Memory B cell (primary cell): ENCODE results near the gene AP3D1.

Experiments used
- ATAC-seq: fragments of 150-1000 bp; cut with Tn5 transposase; 2 replicates; pipeline ENCODE4 v1.10.0; 2021; ENCODE audit warnings: low read depth, mild to moderate bottlenecking, moderate library complexity
- DNase-seq, 2 donors: peaks; one replicate each; pipeline ENCODE4 v3.0.0; 2022; ENCODE audit warnings: low spot score in 2 of 2
- H3K27ac Mint-ChIP-seq: one replicate; pipeline ENCODE4 v1.8.0; 2022; ENCODE audit warnings: mild to moderate bottlenecking, moderate library complexity, mixed read lengths
- H3K27me3 Mint-ChIP-seq: one replicate; pipeline ENCODE4 v1.8.0; 2022; ENCODE audit warnings: mixed read lengths
- H3K36me3 Mint-ChIP-seq: one replicate; pipeline ENCODE4 v1.8.0; 2022; ENCODE audit warnings: mild to moderate bottlenecking, mixed read lengths
- H3K4me1 Mint-ChIP-seq: one replicate; pipeline ENCODE4 v1.8.0; 2022; ENCODE audit warnings: mixed read lengths
- H3K4me3 Mint-ChIP-seq: one replicate; pipeline ENCODE4 v1.8.0; 2022; ENCODE audit warnings: mild to moderate bottlenecking, moderate library complexity, mixed read lengths
- H3K9me3 Mint-ChIP-seq: one replicate; pipeline ENCODE4 v1.8.0; 2022; ENCODE audit warnings: mixed read lengths

The AP3D1 gene

DNA sequence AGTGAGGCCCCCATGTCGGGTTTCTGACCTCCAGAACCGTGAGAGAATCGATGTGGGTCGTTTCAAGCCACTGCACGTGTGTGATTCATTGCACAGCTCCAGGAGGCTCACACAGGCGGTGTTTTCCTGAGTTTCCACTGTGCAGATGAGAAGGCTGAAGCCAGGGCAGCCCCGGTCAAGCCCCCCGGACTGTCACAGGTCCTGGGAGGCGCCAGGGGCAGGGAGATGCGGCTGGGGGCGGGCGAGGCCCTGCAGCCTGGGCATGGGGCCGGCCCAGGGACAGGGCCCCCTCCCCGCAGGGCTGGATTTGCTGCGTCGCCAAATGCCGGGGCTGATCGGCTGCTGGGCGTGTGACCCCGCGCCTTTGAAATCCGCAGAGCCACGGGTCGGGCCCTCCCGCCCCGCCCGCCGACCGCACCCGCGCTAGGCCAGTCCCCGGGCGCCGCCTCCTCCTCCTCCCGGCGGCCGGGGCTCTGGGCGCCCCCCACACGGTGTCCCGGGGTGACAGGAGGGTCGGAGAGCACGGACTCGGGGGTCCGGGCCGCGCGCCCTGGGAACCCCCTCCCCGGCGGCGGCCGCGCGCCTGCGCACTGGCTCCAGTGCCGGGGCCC is 90.4 kb downstream of the AP3D1 start:
- ATAC-seq (peak; percentile 53), DNase-seq (no peak)
- Mint-ChIP-seq H3K36me3 (no peaks in the 10 kb centered on the region), H3K4me1 (peaks cover 31% of the 10 kb centered on the region), H3K27ac (peak overlapping the region; percentile 97), H3K9me3 (no peaks in the 10 kb centered on the region), H3K4me3 (peak overlapping the region; percentile 89), H3K27me3 (no peaks in the 10 kb centered on the region)

DNA sequence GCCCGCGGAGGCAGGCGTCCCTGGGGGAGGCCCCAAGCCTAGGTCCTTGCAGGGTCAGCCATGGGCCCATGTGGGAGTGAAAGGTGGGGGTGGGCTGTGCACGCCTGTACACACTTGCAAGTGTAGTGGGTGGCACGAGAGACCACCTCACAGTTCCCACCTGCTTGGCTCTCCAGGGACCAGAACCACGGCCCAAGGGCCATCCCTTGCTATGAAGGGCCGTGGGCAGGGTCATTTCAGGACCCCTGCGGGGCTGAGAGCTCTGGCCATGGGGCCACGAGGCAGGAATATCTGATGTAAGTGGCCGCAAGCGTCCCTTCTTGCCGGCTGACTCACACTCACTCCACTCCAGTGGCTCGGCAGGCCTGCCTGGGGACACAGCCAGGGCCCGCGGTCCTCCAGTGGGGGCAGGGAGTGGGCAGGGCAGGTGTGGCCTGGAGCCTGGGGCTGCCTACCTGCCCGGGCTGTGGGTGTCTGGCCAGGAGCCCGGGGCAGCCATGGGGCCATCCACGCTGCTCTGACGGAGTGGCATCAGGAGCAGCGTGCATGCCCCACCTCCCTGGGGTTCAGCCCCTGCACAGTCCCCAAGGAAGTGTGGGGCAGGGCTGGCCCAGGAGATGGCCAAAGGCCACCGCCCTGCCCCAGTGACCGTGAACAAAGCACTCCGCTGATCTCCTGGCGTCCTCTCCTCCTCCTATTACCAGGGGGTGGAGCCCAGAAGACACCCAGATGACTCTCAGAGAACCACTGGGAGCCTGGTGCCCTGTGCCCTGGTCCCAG is 91.8 kb downstream of the AP3D1 start:
- DNase-seq, result no peak

GRCh38 chr19:2058570-2059421 is 92.6 kb downstream of the AP3D1 start:
- no peaks in the 10 kb centered on the region for H3K36me3 Mint-ChIP-seq
- peaks cover 40% of the 10 kb centered on the region for H3K4me1 Mint-ChIP-seq
- no peaks in the 10 kb centered on the region for H3K27me3 Mint-ChIP-seq
- H3K27ac Mint-ChIP-seq, result peak overlapping the region; percentile 99
- no peak for DNase-seq
- ATAC-seq, result no peak
- H3K4me3 Mint-ChIP-seq, result peak overlapping the region; percentile 11
- H3K9me3 Mint-ChIP-seq, result no peaks in the 10 kb centered on the region

More for the DNA sequence above, 91.8 kb downstream of the AP3D1 start:
- no peaks in the 10 kb centered on the region for H3K36me3 Mint-ChIP-seq
- no peak for ATAC-seq
- H3K4me1 Mint-ChIP-seq, result peaks cover 39% of the 10 kb centered on the region
- no peaks in the 10 kb centered on the region for H3K27me3 Mint-ChIP-seq
- no peaks in the 10 kb centered on the region for H3K9me3 Mint-ChIP-seq
- peak overlapping the region; percentile 99 for H3K27ac Mint-ChIP-seq
- peak overlapping the region; percentile 89 for H3K4me3 Mint-ChIP-seq

DNA sequence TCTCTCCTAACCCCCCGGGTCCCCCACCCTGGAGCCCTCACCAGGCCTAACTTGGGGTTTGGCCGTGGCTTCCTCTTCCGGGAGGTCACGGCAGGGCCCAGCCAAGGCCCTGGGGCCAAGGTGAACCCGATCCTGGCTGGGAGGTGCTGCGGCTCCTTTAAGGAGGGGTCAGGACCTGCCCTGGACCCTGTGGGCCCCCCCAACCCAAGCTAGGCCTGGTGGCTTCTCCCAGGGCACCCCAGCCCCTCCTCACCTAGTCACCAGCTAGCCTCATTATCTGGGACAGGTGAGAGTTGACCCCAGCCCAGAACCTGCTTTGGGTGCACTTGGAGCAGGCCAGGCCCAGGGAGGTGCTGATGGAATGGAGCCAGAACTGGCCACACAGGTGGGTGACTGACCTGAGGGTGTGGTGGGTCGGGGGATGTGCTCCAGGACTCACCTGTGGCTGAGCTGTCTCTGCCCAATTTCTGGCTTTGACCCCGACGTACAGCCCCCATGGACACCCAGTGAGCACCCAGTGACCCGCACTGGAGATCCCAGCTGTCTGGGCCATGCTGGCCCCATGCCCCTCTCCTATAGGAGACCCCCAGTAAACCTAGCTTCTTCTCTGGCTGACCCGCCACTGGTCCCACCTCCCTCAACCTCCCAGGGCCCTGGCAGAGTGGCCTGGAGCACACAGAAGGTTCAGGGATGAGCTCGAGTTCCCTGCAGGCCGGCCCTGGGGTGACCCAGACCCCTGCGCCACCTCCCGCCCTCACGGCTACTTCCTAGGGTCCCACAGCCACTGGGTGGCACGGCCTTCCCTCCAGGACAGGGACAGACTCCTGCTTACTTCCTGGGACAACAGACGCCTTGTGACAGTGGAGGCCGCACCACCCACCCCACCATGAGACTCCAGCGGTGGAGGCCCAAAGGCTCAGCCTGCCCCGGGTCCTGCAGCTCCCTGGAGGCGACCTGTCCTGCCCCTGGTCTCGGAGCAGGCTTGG is 93.6 kb downstream of the AP3D1 start:
- Mint-ChIP-seq H3K4me3 (peak overlapping the region; percentile 47), H3K9me3 (no peaks in the 10 kb centered on the region), H3K27me3 (no peaks in the 10 kb centered on the region), H3K27ac (peak overlapping the region; percentile 99), H3K36me3 (no peaks in the 10 kb centered on the region), H3K4me1 (peaks cover 37% of the 10 kb centered on the region)
- DNase-seq (no peak), ATAC-seq (no peak)

DNA sequence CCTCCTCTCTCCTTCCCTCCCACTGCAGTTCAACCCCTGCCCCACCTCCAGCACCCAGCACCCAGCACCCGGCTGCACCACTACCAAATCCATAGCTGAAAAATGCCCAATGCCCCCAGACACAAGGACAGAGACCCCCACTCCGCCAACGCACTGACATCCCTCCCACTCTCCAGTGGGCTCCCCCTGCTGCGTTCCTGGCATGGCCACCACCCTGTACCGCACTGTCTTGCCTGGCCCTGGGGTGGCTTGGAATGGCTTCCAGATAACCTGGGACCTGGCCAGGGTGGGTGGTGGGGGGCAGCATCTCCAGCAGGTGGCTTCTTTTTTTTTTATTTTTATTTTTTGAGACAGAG is 94.6 kb downstream of the AP3D1 start:
- Mint-ChIP-seq H3K27ac (peak overlapping the region; percentile 99), H3K27me3 (no peaks in the 10 kb centered on the region), H3K36me3 (no peaks in the 10 kb centered on the region), H3K9me3 (no peaks in the 10 kb centered on the region), H3K4me3 (peak overlapping the region; percentile 68), H3K4me1 (peaks cover 36% of the 10 kb centered on the region)
- DNase-seq (no peak), ATAC-seq (no peak)

DNA sequence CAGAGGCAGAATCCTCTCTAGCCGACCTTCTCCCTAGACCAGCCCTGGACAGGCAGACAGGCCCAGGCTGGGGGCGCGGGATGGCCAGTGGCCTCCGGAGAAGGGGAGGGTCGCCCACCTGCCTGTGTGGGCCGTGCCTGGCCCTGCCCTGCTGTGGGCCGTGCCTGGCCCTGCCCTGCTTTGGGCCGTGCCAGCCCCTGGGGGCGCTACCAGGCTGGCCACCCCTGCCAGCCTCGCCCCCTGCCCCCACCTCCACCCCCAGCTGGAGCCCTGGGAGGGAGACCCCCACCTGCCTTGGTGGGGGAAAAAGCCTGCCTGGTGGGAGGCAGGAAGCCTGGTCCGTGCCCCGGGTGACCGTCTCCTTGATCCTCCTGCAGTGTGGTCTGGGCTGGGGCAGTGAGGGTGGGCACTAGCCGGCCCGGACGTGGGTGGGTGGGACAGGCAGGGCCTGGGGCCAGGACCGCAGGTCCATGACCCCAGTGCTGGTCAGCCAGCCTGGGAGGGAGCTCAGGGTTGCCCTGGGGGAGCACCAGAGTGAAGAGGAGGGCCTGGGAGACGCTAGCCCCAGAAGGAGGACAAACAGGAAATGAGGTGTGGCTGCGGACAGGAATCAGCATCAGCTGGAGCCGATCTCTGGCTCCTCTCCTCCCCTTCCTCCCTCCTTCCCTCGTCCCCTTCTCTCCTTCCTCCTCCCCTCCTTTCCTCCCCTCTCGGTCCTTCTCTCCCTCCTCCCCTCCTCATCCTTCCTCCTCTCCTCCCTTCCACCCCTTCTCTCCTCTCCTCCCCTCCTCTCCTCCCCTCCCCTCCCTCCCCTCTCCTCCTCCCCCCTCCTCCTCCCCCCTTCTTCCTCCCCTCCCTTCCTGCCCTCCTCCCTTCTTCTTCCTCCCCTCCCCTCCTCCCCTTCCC is 95.2 kb downstream of the AP3D1 start:
- peak overlapping the region; percentile 68 for H3K4me3 Mint-ChIP-seq
- peaks cover 40% of the 10 kb centered on the region for H3K4me1 Mint-ChIP-seq
- no peaks in the 10 kb centered on the region for H3K36me3 Mint-ChIP-seq
- ATAC-seq, result no peak
- H3K27me3 Mint-ChIP-seq, result no peaks in the 10 kb centered on the region
- no peaks in the 10 kb centered on the region for H3K9me3 Mint-ChIP-seq
- H3K27ac Mint-ChIP-seq, result peak overlapping the region; percentile 99
- no peak for DNase-seq

- ATAC-seq (no peak), DNase-seq (no peak)
- H3K27me3 Mint-ChIP-seq, result no peaks in the 10 kb centered on the region
- peak overlapping the region; percentile 99 for H3K27ac Mint-ChIP-seq
- peaks cover 3% of the 10 kb centered on the region for H3K36me3 Mint-ChIP-seq
- H3K9me3 Mint-ChIP-seq, result no peaks in the 10 kb centered on the region
- peaks cover 35% of the 10 kb centered on the region for H3K4me1 Mint-ChIP-seq
- peak overlapping the region; percentile 14 for H3K4me3 Mint-ChIP-seq
These were observed 96.6 kb downstream of the AP3D1 start for GRCh38 chr19:2054763-2055162.

GRCh38 chr19:2053601-2054389 is 97.6 kb downstream of the AP3D1 start:
- peaks cover 36% of the 10 kb centered on the region for H3K4me1 Mint-ChIP-seq
- H3K4me3 Mint-ChIP-seq, result peak overlapping the region; percentile 43
- H3K9me3 Mint-ChIP-seq, result no peaks in the 10 kb centered on the region
- no peaks in the 10 kb centered on the region for H3K27me3 Mint-ChIP-seq
- DNase-seq, result no peak
- H3K27ac Mint-ChIP-seq, result peak overlapping the region; percentile 99
- H3K36me3 Mint-ChIP-seq, result peaks cover 6% of the 10 kb centered on the region
- ATAC-seq, result no peak

DNA sequence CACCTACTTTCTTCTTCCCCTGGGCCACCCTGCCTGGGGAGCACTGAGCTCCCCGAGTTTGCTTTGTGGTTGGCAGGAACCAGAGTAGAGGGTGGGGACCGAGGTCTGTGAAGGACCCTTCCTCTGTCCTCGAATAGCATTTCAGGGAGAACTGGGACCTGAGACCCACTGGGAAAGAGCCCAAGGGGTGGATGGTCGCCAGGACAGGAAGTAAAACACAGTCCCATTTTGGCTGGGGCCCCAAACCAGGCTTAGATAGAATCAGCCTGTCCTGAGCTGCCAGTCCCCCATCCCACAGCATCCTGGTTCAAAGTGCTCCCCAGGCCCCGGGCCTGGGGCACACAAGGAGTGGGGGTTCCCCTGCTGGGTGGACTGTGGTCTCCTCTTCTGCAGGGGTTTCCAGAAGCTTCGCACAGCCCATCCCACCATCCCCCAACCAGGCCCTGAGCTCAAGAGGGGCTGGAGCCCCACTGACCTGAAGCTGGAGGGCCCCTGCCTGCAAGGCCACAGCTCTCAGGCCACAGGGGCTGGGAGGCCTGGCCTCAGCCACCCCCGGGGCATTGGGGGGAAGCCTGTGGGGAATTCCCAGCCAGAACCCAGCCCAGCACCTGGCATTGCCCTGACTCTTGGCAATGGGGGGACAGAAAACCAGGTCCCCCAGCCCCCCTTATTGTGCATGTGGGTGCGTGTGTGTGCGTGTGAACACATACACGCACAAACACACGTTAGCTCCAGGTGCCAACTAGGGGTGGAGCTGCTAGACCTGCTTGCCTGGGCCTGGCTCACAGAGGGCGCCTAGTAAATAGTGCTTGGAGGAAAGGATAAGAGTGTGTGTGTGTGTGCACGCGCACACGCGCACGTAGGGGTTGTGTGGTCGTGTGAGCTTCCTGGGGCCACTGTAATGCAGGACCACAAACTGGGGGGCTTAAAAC is 99.3 kb downstream of the AP3D1 start:
- peaks cover 38% of the 10 kb centered on the region for H3K4me1 Mint-ChIP-seq
- peak overlapping the region; percentile 99 for H3K27ac Mint-ChIP-seq
- H3K36me3 Mint-ChIP-seq, result peaks cover 6% of the 10 kb centered on the region
- no peaks in the 10 kb centered on the region for H3K9me3 Mint-ChIP-seq
- DNase-seq, result peak; percentile 79 to 80
- peak overlapping the region; percentile 80 for H3K4me3 Mint-ChIP-seq
- peak; percentile 43 for ATAC-seq
- H3K27me3 Mint-ChIP-seq, result no peaks in the 10 kb centered on the region

DNA sequence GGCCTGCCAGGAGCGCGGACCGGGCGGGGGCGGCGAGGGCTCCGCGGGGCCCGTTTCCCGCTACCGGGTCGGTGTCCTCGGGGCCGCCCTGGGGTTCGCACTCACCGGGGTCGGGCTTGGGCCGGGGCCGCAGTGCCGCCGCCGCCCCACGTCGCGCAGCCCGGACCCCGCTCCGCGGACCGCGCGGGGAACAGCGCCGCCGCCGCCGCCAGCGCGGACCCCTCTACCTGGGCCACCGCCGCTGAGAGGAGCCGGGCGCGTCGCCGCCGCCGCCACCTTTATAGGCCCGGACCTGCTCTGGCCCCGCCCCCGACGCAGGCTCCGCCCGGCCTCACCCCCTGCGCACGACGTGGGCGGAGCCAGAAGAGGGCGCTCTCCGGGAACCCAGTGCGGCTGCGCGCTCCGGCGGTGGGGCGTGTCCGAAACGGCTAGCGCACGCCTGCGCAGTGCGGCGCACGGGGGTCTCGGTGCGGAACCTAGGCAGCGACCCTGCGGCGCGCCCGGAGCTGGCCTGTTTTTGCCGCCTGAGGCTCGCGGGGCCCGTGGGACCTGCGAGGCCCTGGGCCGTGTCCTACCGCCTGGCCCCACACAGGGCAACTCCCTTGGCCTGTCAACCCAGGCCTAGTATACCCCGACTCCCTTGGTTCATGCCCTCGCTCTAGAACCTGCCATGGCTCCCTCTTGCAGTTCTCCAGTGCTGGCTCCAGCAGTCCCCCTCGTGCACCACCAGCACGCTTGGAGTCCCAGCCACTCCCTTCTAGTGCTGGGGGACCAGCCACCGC is 100.2 kb downstream of the AP3D1 start, which contains the start of gene MKNK2:
Gene MKNK2, minus strand, starts transcription at position 254 of the 782 bp plus-strand sequence. CDS start 393 bp downstream, outside the sequence.
- DNase-seq (peak; percentile 98 to 99), ATAC-seq (peak; percentile 52)
- Mint-ChIP-seq H3K27me3 (no peaks in the 10 kb centered on the region), H3K4me1 (peaks cover 33% of the 10 kb centered on the region), H3K36me3 (peaks cover 6% of the 10 kb centered on the region), H3K9me3 (no peaks in the 10 kb centered on the region), H3K27ac (peak within 1 kb of the TSS; percentile 99), H3K4me3 (peak within 1 kb of the TSS; percentile 94)
